Suprapubic skin (tissue), 3 donors: ENCODE measurements around the gene CAMTA1.

Experiments
- CTCF ChIP-seq, 2 donors: fragments of 200-600 bp in 1 of 2; fragments of 450-650 bp in 1 of 2; sonication (generic) in 1 of 2; IDR thresholded peaks; one replicate each; pipeline ENCODE4 v1.5.1; 2016 to 2019; ENCODE audit warnings: antibody characterized with exemption in 2 of 2, mild to moderate bottlenecking in 1 of 2, moderate library complexity in 1 of 2
- EP300 ChIP-seq: sonication (generic); formaldehyde crosslinking; IDR thresholded peaks from one replicate; pipeline ENCODE4 v1.6.1; 2017; ENCODE audit warnings: antibody characterized with exemption
- POLR2A ChIP-seq, 2 donors: fragments of 450-650 bp; IDR thresholded peaks; one replicate each; pipeline ENCODE4 v1.6.1; 2017; ENCODE audit warnings: antibody characterized with exemption in 2 of 2, mild to moderate bottlenecking in 2 of 2, moderate library complexity in 2 of 2

DNA sequence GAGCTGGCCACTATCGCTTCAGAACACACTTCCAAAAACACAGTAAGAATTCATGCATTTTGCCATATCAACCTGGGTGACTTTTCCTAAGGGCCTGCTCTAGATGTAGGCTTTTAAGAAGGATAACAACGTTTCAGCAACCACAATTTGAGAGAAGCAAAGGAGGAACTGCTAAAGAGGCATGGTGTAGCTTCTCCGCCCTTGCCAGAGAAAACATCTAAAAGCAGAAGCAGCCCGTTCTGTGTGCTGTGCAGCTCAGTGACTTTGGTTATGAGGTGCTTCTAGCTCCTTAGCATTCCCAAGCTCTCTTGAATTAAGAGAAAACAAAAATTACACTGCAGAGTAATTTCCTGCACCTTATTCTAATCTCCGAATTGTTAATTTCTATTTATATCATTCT, 1001.5 kb downstream of the CAMTA1 start:
- TF ChIP-seq POLR2A (IDR thresholded peaks at IDR 0.05) (no peak), EP300 (no peak), CTCF (IDR thresholded peaks at IDR 0.05) (no peak)
